Stomach (tissue), 9 donors: ENCODE measurements around the gene NKAIN4. TPM values are rescaled to one million over a fixed set of nuclear protein-coding genes. Genes with fewer than 3 reads are reported as not detected.

Experiments used
- DNase-seq, 2 donors: peaks; one replicate each; pipeline versions ENCODE4 v3.0.0 to v3.0.0-alpha.2; 2013 to 2019
- H3K27ac ChIP-seq, 5 donors: fragments of 200-600 bp in 4 of 5; sonication (generic) in 4 of 5; one replicate each; pipeline ENCODE4 v1.5.1; 2013 to 2019; ENCODE audit warnings: mild to moderate bottlenecking in 1 of 5, moderate library complexity in 1 of 5
- H3K27me3 ChIP-seq, 3 donors: fragments of 200-600 bp; sonication (generic); one replicate each; pipeline ENCODE4 v1.5.1; 2017 to 2019; ENCODE audit warnings: mixed run types in 1 of 3
- H3K36me3 ChIP-seq, 4 donors: fragments of 200-600 bp; sonication (generic); 1 replicate in 3 of 4; 2 replicates in 1 of 4; pipeline ENCODE4 v1.5.1; 2016 to 2019
- H3K4me1 ChIP-seq, 4 donors: fragments of 200-600 bp; sonication (generic); one replicate each; pipeline ENCODE4 v1.5.1; 2016 to 2019
- H3K4me3 ChIP-seq, 4 donors: fragments of 200-600 bp; sonication (generic) in 3 of 4; one replicate each; pipeline ENCODE4 v1.5.1; 2016 to 2019; ENCODE audit warnings: mild to moderate bottlenecking in 1 of 4
- H3K9me3 ChIP-seq, 4 donors: fragments of 200-600 bp; sonication (generic); one replicate each; pipeline ENCODE4 v1.5.1; 2016 to 2019
- CTCF ChIP-seq, 7 experiments: fragments of 450-650 bp in 4 of 7; fragments of 200-600 bp in 3 of 7; sonication (generic) in 3 of 7; IDR thresholded peaks; one replicate each; pipeline ENCODE4 v1.5.1; 2016 to 2019; ENCODE audit warnings: antibody characterized with exemption in 7 of 7, control low read depth in 2 of 7, mild to moderate bottlenecking in 1 of 7
- EP300 ChIP-seq: sonication (generic); formaldehyde crosslinking; IDR thresholded peaks from one replicate; pipeline ENCODE4 v1.6.1; 2017; ENCODE audit warnings: antibody characterized with exemption
- POLR2A ChIP-seq, 4 donors: fragments of 450-650 bp; IDR thresholded peaks; one replicate each; pipeline ENCODE4 v1.6.1; 2016; ENCODE audit warnings: antibody characterized with exemption in 4 of 4, control low read depth in 2 of 4, mild to moderate bottlenecking in 1 of 4, moderate library complexity in 1 of 4
- POLR2AphosphoS5 ChIP-seq, 3 donors: sonication (generic); formaldehyde crosslinking; IDR thresholded peaks; one replicate each; pipeline ENCODE4 v1.6.1; 2016; ENCODE audit warnings: antibody characterized with exemption in 3 of 3
- WGBS, 5 donors: extraction: QIAGEN DNeasy Blood & Tissue Kit in 3 of 5; methylation state at CpG; one replicate each; pipeline versions ENCODE4 v1.1.5 to v1.1.7; 2013 to 2018; 5-methylcytosine and 5-hydroxymethylcytosine counted together
- intact Hi-C: fragments of 100-400 bp; cut with DNase I; formaldehyde crosslinking; loops from one replicate; pipeline ENCODE4 v1.15.1; 2023; ENCODE audit warnings: low total_unique reads
- polyA plus RNA-seq, 3 donors: library from polyadenylated mRNA; stranded (reverse); fragments of 200-250 nt; gene quantifications; one replicate each; pipeline ENCODE4 v1.2.3, GENCODE V29; 2013
- total RNA-seq, 5 donors: library from RNA; depleted of rRNA; stranded (reverse); fragments of >200 nt; gene quantifications; one replicate each; pipeline versions ENCODE4 v1.1.0 to v1.2.3, GENCODE V29; 2014 to 2016
- donor health status: healthy with polysubstance abuse.
- donor health status: Bipolar disorder and iron deficiency.
- donor health status: healthy.

Gene NKAIN4
- total and polyA plus RNA-seq, 8 donors: 0.28 to 4.4 (median 1.2) TPM; not detected in 5

- no peaks in the 10 kb centered on the region for H3K9me3 ChIP-seq
- DNase-seq: no peak
- intact Hi-C loops: no loop called here
- no peak for TF ChIP-seq POLR2AphosphoS5 (IDR thresholded peaks at IDR 0.05)
- no peak for TF ChIP-seq POLR2A (IDR thresholded peaks at IDR 0.05)
- TF ChIP-seq EP300: no peak
- 85 to 93% (median 90%) methylated on average over 5 of the region's 5 CpGs for WGBS, 5 donors
- H3K27me3 ChIP-seq: no peaks in the 10 kb centered on the region
- peaks cover 65 to 100% (median 98%) of the 10 kb centered on the region in 4 donors for H3K36me3 ChIP-seq
- H3K4me1 ChIP-seq: peaks cover 0 to 54% (median 29%) of the 10 kb centered on the region in 4 donors
- H3K4me3 ChIP-seq: no peak overlapping the region
- no peak overlapping the region for H3K27ac ChIP-seq
Measured at GRCh38 chr20:63204362-63204761, 49.9 kb downstream of the NKAIN4 start.

GRCh38 chr20:63202811-63203526 is 51.3 kb downstream of the NKAIN4 start:
- H3K36me3 ChIP-seq: peaks cover 61 to 90% (median 85%) of the 10 kb centered on the region in 4 donors
- no peak overlapping the region for H3K4me3 ChIP-seq
- H3K9me3 ChIP-seq: no peaks in the 10 kb centered on the region
- no peak overlapping the region for H3K27ac ChIP-seq
- H3K4me1 ChIP-seq: peaks cover 0 to 54% (median 33%) of the 10 kb centered on the region in 4 donors
- DNase-seq: no peak
- WGBS, 5 donors: 91 to 95% (median 94%) methylated on average over 19 to 29 of the region's 29 CpGs
- intact Hi-C loops: no loop called here
- no peak for TF ChIP-seq EP300
- TF ChIP-seq POLR2AphosphoS5 (IDR thresholded peaks at IDR 0.05): no peak
- TF ChIP-seq POLR2A (IDR thresholded peaks at IDR 0.05): no peak
- no peak for TF ChIP-seq CTCF (IDR thresholded peaks at IDR 0.05)
- H3K27me3 ChIP-seq: no peaks in the 10 kb centered on the region

- intact Hi-C loops: no loop called here
- peaks cover 3 to 55% (median 36%) of the 10 kb centered on the region in 4 donors for H3K4me1 ChIP-seq
- no peak overlapping the region for H3K27ac ChIP-seq
- TF ChIP-seq EP300 (no peak), CTCF (IDR thresholded peaks at IDR 0.05) (no peak), POLR2A (IDR thresholded peaks at IDR 0.05) (no peak), POLR2AphosphoS5 (IDR thresholded peaks at IDR 0.05) (no peak)
- no peak overlapping the region for H3K4me3 ChIP-seq
- H3K36me3 ChIP-seq: peaks cover 55 to 86% (median 85%) of the 10 kb centered on the region in 4 donors
- no peaks in the 10 kb centered on the region for H3K27me3 ChIP-seq
- DNase-seq: no peak
- no peaks in the 10 kb centered on the region for H3K9me3 ChIP-seq
- WGBS, 5 donors: 87 to 94% (median 91%) methylated on average over 17 of the region's 17 CpGs
Measured at GRCh38 chr20:63202021-63202420, 52.2 kb downstream of the NKAIN4 start.

GRCh38 chr20:63198606-63199005 is 55.7 kb downstream of the NKAIN4 start:
- no peak overlapping the region for H3K4me3 ChIP-seq
- no peak overlapping the region for H3K27ac ChIP-seq
- peaks cover 3 to 45% (median 31%) of the 10 kb centered on the region in 4 donors for H3K4me1 ChIP-seq
- H3K9me3 ChIP-seq: no peaks in the 10 kb centered on the region
- H3K27me3 ChIP-seq: no peaks in the 10 kb centered on the region
- H3K36me3 ChIP-seq: peaks cover 39 to 84% (median 76%) of the 10 kb centered on the region in 4 donors
- no peak for DNase-seq
- no peak for TF ChIP-seq CTCF (IDR thresholded peaks at IDR 0.05)
- no peak for TF ChIP-seq POLR2AphosphoS5 (IDR thresholded peaks at IDR 0.05)
- no peak for TF ChIP-seq POLR2A (IDR thresholded peaks at IDR 0.05)
- no peak for TF ChIP-seq EP300
- 60 to 75% (median 68%) methylated on average over 7 of the region's 7 CpGs for WGBS, 5 donors
- intact Hi-C loops: no loop called here
